ENCODE measurements around the gene SLC25A25.

The SLC25A25 gene

DNA sequence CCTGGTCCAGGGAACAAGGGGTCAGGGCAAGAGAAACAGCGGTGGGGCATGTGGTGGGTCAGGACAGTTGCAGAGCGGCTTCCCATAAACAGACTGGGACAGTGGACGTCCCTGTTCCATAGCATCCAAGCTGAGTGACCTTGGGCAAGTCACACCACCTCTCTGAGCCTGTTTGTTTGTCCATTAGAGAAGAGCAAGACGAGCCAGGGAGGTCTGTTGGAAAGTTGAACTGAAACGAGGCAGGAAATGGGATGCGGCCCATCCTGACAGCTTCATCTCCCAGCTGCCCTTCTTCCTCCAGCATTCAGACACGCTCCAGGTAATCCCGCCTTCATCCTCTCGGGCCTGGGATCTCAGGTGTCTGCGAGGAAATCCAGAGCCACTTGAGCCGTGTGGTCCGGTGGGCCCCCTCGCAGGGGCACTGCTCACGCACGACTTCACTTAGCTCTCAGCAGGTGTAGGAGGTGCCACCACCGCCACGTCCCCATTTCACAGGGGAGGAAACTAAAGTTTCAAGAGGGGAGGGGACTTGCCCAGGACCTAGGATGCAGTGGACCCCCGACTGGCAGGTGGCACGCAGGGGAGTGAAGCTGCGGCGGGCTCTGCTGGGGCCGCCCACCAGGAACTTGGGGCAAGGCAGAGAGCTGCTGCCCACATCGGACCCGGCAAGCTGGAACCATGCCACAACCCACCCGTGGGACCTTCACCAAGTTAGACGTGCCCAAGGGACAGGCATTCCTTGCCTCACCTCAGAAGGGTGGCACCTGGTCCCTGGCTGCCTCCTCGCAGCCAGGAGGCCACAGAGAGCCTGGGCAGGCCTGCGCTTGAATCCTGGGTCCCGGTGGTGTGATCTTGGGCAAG lies 46.5 kb downstream of the SLC25A25 start:
- DNase-seq, result no peak

DNA sequence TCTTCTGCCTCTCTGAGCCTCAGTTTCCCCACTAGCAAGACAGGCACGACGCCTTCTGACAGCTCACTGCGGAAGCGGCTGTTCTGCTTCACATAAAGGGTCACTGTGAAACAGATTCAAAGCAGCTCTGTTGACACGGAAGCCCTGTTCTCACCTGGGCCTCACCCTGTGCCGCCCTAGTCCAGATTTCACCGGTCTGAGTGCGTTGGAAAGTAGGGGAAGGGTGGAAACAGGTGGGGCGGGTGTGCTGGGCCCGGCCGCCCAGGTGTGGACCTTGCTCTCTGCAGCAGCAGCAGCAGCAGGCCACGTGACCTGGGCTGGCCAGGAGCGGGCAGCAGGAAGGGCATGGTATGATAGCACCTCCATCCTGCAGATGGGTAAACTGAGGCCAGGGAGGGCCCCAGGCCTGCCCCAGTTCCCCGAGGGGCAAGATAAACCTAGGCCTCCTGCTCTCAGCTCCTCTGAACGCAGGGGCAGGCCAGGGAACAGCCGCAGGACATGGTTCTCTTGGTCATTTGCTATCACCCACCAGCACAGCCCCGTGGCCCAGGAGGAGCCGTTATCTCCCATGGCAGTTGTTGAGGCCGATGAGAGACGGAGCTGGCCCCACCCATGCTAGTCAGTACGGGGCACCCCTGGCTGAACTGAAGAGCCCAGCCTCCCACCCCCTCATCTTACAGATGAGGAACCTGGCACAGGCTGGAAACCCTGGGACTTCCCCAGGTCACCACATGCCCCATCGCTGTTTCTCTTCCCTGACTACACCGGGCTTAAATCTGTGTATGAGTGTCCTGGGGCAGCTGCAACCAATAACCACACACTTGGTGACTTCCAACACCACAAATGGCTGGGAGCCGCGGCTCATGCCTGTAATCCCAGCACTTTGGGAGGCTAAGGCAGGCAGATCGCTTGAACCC lies 47.4 kb downstream of the SLC25A25 start:
- DNase-seq, result peak; percentile 38

DNA sequence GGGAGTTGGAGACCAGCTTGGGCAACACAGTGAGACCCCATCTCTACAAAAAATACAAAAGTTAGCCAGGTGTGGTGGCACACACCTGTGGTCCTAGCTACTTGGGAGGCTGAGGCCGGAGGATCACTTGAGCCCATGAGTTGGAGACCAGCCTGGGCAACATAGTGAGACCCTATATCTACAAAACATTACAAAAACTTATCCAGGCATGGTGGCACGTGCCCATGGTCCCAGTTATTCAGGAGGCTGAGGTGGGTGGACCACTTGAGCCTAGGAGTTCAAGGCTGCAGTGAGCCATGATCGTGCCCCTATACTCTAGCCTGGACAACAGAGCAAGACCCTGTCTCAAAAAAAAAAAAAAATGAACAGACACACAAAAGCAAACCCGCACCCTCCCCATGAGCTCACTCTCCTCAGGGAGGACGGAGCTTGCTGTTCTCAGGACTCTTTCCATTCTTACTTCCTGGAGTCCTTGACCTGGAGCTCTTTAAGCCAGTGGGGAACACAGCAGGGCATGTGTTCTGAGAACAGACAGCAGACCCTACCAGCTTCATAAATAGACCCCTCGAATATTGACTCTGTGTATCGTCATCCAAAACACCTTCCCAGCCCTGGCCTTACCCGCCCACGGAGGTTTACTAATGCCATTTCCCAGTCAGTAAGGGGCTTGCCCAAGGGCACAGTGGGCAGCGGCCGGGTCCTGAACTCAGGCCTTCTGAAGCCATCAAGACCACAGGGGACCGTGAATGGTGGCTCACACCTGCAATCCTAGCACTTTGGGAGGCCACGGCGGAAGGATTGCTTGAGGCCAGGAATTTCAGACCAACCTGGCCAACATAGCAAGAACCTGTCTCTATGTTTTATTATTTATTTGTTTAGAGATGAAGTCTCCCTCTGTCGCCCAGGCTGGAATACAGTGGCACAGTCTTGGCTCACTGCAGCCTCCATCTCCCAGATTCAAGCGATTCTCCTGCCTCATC lies 48.4 kb downstream of the SLC25A25 start:
- no peak for DNase-seq

DNA sequence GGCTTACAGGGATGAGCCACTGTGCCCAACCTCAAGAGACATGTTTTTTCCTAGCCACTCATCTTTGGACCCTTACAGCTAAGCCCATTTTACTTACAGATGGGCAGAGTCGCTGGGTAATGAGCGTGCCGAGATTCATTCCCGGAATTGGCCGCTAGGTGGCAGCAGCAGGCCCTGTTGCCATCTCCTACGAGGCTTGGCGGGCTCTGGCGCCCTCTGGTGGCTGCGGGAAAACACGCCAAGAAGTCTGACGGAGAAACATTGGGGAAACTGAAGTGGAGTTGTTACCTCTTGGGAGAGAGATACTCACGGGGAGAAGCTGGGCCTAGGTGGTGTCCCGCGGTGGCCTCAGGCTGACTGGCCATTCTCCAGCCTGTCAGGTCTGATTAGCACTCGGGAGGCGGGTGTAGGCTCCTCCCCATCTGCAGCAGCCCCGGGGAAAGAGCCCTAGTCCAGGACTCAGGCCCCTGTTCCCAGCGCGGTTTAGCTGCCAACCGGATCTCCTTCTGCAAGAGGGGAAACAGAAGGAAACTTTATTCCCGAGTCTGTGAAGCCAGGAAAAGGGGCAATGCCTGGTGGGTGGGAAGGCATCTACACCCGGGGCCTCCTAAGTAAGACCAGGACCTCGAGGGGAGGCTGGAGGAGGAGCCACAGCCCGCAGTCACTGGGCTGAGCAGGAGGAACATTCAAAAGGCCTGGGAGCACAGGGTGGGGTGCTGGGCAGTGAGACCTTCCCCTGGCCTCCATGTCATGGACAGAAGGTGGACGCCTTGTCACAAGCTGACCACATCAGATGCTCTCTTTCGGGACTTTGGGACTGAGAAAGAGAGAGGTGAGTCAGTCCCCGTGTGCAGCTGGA lies 49.8 kb downstream of the SLC25A25 start:
- DNase-seq, result peak; percentile 93

DNA sequence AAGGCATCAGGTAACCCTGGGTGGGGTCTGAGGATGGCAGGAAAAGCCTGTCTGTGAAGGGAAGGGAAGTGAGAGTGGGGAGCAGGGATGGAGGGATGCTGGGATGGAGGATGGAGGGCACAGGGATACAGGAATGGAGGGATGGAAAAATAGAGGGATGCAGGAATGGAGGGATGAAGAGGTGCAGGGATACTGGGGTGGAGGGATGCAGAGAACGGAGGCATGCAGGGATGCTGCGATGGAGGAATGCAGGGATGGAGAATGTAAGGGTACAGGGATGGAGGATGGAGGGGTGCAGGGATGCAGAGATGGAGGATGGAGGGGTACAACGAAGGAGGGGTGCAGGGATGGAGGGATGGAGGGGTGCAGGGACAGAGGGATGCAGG lies 50.4 kb downstream of the SLC25A25 start:
- no peak for DNase-seq

DNA sequence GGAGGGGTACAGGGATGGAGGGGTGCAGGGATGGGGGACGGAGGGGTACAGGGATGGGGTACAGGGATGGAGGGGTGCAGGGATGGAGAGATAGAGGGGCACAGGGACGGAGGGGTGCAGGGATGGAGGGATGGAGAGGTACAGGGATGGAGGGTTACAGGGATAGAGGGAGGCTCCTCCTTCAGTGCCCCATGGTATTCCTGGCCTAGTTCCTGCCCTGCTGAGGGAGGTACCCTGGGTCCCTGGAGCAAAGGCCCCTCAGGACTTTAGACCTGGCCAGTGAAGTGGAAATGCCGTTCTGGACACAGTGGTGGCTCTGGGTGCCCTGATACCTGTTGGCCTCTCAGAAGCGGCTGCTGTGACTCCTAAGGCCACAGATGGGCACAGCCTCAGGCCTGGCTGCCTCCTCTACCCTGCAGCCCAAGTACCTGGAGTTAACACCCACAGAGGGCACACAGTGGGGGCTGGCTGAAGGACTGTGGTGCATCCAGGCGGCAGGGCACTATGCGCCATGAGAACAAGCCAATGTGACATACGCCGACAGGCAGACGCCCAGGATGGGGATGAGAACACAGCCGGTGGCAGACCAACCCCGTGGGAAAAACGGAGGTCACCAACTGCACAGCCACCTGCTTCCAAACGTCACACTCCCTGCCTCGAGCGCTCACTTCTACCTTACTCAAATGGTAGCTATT lies 51.1 kb downstream of the SLC25A25 start:
- DNase-seq, result no peak

DNA sequence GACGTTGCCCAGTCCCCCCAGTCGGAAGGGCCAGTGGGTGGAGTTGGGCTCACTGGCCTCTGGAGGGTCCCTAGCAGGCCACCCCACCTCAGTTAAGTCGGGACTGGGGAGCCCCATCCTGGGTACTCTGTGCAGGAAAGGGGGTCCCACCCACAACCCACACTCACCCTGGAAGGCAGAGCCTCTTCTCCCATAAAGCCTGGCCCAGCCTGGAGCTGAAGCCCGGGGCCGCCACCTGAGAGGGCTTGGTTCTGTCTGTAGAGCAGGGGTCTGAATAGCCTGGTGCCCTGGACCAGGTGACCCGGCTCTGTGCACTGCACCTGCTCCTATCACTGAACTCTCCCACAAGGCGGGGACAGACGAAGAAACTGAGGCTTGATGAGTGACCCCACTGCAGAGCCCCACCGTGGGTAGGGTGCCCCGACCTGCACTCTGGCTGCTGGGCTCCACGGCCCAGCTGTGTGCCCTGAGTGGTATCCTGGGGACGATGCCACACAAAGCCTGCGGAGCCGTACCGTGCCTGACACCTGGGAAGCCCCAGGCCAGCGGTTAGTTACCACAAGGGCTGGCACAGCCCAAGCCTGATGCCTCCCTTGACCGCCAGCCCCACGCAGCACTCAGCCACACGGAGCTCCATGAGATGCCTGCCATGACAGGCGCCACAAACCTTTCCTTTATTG lies 52.2 kb downstream of the SLC25A25 start:
- no peak for DNase-seq

DNA sequence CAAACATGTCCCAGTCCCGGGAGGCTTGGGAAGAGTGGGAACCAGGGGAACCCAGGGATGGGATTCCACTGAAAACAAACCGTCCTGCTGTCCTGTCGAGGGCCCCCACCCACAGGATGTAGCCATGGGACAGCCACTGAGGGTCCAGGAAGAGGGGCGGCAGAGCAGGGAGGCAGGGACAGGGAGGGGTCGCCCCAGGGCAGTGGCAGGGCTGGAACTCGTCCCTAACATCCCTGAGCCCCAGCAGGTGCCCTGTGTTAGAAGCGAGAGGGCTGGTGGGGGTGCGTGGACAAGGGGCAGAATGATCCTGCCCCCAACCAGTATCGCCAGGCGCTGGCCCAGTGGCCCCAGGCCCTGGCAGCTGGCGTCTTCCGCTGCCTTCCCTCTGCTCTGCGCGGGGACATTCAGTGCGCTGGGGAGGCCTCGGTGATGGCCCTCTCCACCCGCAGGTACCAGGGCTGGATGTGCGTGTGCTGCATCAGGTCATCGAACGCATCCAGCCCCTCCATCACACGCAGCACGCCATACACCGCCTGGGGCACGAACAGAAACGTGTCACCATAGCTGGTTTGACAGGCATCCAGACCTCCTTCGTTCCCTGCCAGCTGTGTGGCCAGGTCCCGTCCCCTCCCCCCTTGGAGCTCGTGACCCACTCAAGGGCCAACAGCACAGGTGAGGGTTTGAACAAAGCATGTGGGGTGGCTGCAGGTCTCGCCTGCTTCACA lies 52.9 kb downstream of the SLC25A25 start:
- no peak for DNase-seq

DNA sequence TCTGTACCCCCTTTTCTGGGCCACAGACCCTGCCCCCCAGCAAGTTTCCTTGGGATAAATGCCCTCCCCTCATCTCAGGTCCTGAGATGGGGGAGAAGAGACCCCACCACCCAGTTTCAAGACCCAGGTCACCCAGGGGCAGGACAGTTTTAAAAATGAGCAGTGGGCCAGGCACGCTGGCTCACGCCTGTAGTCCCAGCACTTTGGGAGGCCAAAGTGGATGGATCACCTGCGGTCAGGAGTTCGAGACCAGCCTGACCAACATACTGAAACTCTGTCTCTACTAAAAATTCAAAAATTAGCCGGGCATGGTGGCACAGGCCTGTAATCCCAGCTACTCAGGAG lies 53.4 kb downstream of the SLC25A25 start:
- no peak for DNase-seq

DNA sequence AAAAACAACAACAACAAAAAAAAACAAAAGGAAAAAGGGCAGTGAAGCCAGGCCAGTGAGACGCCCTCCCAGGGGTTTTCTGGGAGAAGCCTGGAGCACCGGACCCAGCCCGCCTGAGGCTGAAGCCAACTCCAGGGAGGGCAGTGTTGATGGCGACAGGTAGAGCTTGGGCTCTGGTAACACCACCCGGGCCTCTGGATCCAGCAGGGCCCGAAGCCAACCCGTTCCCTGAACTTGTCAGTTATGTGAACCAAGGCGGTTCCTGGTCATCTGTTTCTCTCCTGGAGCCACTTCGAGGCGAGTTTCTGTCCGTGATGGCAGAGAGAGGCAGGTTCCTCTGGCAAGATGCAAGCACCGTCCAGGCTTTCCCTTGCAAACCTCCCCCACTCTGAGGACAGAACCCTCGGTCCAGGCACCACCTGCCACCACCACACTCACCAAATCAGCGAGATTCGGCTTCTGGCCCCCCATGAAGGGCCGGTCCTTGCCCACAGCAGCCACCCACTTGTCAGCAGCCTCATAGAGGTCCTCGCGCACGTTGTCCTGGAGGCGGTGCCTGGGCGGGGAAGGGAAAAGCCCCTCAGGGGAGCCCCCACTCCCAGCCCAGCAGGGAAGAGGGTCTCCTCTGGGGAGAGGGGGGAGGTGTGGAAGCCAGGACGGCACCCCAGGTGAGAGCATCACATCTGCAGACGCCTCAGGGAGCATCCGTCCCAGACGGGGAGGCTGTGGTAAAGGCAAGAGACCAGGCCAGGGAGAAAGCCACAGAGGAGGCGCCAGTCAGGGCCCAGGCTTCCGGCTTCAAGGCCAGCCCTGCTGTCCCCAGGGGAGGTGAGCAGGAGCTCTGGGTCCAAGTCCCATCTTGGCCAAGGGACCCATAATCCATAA lies 54.1 kb downstream of the SLC25A25 start:
- no peak for DNase-seq

DNA sequence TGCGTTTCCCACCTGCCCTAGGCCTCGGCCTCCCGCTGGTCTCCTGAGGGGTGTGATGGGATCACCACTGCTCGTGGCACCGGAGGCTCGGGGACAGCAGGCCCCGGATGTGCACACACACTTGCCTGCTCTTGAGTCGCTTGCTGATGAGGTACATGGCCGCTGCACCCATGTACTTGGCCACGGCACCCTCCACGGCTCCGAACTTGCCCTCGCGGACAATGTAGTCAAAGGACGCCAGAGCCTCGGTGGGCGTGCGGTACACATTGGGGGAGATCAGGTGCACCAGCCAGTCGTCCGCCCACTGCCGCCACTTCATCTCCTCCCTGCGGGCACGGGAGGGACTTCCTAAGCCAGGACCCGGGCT lies 54.8 kb downstream of the SLC25A25 start:
- no peak for DNase-seq

DNA sequence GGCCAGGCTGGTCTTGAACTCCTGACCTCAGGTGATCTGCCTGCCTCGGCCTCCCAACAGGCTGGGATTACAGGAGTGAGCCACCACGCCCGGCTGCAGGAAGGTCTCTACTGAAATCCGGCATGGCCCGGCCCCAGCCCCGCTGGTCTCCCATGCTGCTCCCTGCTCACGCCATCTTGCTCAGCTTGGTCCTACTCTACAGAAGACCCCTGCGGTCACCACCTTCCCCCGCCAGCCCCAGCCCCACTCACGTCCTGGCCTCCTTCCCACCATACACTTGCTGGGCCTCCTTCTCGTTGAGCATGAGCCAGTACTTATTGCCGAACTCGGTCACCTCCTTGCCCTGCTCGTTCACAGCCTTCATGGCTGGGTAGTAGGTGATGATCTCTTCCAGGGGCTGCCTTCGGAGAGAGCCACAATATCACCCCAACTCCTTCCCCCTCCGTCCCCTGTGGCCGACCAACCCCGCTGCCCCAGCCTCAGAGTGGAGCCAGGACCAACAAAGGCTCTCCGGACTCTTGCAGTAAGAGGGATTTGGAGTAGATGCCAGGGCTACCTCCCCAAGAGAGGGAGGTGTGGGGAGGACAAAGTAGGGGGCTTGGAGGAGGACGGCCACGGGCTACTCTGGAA lies 55.5 kb downstream of the SLC25A25 start:
- no peak for DNase-seq

DNA sequence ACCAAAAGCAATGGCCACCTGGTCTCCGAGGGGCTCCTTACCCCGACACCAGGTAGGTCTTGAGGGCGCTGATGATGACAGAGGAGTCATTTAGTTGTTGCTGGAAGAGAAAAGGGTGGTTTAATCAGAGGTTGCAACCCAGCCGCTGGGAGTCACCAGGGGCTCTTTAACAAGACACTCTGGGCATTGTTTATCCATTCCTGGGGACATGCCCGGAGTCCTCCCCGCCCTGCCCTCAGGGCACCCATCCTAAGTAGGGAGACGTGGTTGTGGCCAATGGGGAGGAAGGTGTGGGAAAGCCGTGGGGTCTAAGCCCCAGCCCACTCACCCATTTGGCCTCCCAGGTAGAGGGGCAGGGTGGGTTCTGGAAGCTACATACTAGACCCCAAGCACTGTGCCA lies 56.4 kb downstream of the SLC25A25 start:
- no peak for DNase-seq

DNA sequence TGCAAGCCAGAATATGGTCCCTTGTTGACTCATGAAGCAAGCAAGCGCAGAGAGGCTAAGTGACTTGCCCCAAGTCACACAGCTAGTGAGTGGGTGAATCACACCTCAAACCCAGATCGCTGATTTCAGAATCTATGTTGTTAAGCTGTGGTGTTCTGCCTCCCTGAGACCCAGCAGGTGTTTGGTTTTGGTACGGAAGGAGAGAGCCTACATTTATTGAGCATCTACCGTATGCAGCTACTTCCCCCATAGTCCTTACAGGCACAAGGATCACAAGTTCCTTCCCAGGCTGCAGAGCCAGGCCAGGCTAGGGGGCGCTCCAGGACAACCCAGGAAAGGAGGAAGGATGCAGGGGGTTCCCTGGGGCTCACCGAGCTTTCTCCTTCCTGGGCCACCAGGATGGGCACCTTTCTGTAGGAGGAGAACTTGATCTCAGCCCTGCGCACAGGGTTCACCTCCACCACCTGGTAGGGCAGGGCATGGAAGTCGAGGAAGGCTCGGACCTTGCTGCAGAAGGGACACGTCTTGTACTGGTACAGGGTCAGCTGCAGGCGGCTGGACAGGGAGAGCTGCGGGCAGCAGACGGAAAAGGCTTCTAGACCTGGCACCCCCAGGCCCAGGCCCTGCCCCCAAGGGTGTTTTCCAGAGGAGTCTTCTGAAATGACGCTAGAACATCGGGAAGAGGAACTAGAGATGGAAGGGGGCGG lies 57.0 kb downstream of the SLC25A25 start:
- DNase-seq, result peak; percentile 57

DNA sequence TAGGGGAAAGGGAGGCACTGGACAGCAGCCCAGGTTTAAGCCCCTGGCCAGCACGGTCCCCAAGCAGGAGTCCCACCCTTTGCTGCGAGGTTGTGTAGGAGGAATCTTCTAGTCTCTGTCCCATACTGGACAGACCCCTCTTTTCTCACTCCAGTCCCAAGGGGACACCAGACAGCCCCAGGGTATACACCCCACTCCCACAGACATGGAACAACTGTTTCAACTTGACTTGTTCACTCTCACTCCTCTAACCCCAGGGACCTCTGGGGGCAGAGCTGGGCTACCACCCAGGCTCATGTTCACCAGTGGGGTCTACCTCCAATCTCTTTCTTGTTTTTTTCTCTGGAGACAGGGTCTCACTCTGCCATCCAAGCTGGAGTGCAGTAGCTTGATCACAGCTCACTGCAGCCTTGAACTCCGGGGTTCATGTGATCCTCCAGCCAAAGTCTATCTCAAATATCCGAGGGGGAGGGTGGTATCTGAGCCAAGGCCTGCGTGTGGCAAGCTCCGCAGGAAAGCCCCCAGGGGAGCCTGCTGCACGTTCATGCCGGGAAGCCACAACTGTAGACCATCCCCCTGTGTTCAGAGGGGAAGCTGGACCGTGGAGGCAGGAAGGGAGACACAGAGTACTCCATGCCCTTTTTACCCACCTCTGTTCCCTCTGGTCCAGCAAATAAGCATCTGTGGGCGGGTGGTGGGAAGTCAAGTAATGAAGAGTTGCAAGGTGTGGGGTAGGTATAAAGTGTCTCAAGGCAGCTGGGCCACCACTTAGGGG lies 57.7 kb downstream of the SLC25A25 start:
- DNase-seq, result no peak

DNA sequence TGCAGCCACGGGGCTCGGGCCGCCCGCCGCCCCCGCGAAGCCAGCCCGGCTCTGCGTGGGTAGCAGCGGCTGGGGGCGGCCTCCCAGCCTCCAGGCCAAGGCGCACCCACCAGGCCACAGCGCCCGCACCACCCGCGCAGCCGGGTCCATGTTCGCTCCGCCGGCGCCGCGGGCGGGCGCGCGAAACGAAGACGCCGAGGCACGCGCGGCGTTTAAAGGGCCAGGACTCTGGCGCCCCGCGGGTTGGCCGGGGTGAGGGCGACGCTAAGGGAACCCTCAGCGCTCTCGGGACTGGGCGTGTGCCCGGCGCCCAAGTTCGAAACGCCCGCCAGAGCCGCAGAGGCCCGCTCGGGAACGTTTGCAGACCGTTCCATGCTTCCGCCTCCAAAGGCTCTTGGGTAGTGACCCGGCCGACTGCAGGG lies 59.5 kb downstream of the SLC25A25 start, which contains the start of gene PTGES2:
TSS of gene PTGES2 (minus strand) at position 162 of the 422 bp plus-strand sequence. CDS start at position 150, 12 bp downstream.
- peak; percentile 85 for DNase-seq
